Ascending aorta (tissue), 2 donors: ENCODE data around the gene LRRC7. TPM values are rescaled to one million over a fixed set of nuclear protein-coding genes. Genes with fewer than 3 reads are reported as not detected.

ENCODE experiments used
- DNase-seq, 2 donors: peaks; one replicate each; pipeline ENCODE4 v3.0.0-alpha.2; 2019; ENCODE audit warnings: low spot score in 2 of 2
- H3K27ac ChIP-seq, 2 donors: fragments of 200-600 bp; sonication (generic); one replicate each; pipeline ENCODE4 v1.5.1; 2016 to 2017; ENCODE audit warnings: mild to moderate bottlenecking in 1 of 2
- H3K27me3 ChIP-seq: fragments of 200-600 bp; sonication (generic); one replicate; pipeline ENCODE4 v1.5.1; 2017
- H3K36me3 ChIP-seq, 2 donors: fragments of 200-600 bp; sonication (generic); one replicate each; pipeline ENCODE4 v1.5.1; 2016
- H3K4me1 ChIP-seq, 2 donors: fragments of 200-600 bp; sonication (generic); one replicate each; pipeline ENCODE4 v1.5.1; 2016 to 2017; ENCODE audit warnings: mild to moderate bottlenecking in 1 of 2
- H3K4me3 ChIP-seq, 2 donors: fragments of 200-600 bp; sonication (generic); one replicate each; pipeline ENCODE4 v1.5.1; 2016 to 2017; ENCODE audit warnings: mild to moderate bottlenecking in 1 of 2
- H3K9me3 ChIP-seq, 2 donors: fragments of 200-600 bp; sonication (generic); one replicate each; pipeline ENCODE4 v1.5.1; 2016
- intact Hi-C: fragments of 100-400 bp; cut with DNase I; formaldehyde crosslinking; loops from one replicate; pipeline ENCODE4 v1.15.1; 2023
- total RNA-seq: library from RNA; depleted of rRNA; stranded (reverse); fragments of >200 nt; gene quantifications from one replicate; pipeline ENCODE4 v1.1.0, GENCODE V29; 2016
- TF ChIP-seq, protein P1 (sequence below), 3 experiments: fragments of 200-600 bp in 2 of 3; fragments of 450-650 bp in 1 of 3; sonication (generic) in 2 of 3; IDR thresholded peaks; one replicate each; pipeline ENCODE4 v1.5.1; 2016 to 2019; ENCODE audit warnings: antibody characterized with exemption in 3 of 3, mild to moderate bottlenecking in 1 of 3, moderate library complexity in 1 of 3

Gene LRRC7
- total RNA-seq, 1 donor from 2014 or later, result not detected

DNA sequence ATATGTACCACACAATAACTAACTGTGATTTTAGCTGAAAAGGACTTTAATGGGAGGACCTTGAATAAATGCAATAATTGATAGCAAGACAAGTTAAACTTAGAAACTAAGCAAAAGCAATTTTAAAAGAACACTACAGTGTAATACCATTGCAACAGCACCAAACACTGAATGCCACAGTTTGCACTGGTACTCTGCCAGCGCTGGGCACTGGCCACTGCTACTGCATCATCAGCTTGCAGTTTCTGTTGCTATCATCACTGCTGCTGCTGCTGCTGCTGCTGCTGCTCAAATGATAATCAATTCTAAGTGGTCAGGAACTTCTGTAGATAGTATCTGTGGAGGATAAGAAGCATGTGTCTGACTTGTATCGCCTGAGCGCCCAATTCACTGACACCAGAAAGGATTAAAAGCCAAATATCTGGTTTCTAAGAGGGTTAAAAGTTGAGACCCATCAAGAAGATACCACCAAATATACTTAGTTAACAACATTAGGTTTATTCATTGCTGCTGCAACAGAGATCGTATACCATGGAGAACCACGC, 330.8 kb downstream of the LRRC7 start:
- no peak for DNase-seq
- H3K27me3 ChIP-seq, result no peaks in the 10 kb centered on the region
- no peaks in the 10 kb centered on the region for H3K4me1 ChIP-seq
- no peak overlapping the region for H3K4me3 ChIP-seq
- no peaks in the 10 kb centered on the region for H3K36me3 ChIP-seq
- H3K9me3 ChIP-seq, result no peaks in the 10 kb centered on the region
- intact Hi-C loops, result no loop called here
- H3K27ac ChIP-seq, result no peak overlapping the region
- TF ChIP-seq, protein P1, sequence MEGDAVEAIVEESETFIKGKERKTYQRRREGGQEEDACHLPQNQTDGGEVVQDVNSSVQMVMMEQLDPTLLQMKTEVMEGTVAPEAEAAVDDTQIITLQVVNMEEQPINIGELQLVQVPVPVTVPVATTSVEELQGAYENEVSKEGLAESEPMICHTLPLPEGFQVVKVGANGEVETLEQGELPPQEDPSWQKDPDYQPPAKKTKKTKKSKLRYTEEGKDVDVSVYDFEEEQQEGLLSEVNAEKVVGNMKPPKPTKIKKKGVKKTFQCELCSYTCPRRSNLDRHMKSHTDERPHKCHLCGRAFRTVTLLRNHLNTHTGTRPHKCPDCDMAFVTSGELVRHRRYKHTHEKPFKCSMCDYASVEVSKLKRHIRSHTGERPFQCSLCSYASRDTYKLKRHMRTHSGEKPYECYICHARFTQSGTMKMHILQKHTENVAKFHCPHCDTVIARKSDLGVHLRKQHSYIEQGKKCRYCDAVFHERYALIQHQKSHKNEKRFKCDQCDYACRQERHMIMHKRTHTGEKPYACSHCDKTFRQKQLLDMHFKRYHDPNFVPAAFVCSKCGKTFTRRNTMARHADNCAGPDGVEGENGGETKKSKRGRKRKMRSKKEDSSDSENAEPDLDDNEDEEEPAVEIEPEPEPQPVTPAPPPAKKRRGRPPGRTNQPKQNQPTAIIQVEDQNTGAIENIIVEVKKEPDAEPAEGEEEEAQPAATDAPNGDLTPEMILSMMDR (IDR thresholded peaks at IDR 0.05), result no peak

DNA sequence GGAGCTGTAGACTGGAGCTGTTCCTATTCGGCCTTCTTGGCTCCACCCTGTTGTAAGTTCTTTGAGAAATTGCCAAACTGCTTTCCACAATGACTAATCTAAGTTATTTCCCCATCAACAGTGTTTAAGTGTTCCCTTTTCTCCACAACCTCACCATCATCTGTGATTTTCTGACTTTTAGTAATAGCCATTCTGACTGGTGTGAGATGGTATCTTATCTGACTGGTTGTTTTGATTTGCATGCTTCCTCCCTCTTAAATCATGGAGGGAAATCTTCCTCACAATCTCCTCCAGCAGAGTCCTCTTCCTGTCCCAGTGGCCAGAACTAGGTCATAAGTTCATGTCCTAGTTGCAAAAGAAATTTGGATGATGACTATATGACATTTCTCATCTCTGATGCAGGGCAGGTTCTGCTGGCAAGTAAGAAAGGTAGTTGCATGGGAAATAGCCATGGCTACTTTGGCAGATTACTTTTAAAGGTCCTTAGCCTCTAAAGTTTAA, 343.6 kb downstream of the LRRC7 start:
- intact Hi-C loops, result no loop called here
- H3K27me3 ChIP-seq, result no peaks in the 10 kb centered on the region
- H3K27ac ChIP-seq, result no peak overlapping the region
- no peaks in the 10 kb centered on the region for H3K9me3 ChIP-seq
- H3K4me3 ChIP-seq, result no peak overlapping the region
- DNase-seq, result no peak
- no peaks in the 10 kb centered on the region for H3K36me3 ChIP-seq
- peaks cover 0 to 14% of the 10 kb centered on the region in 2 donors for H3K4me1 ChIP-seq
- TF ChIP-seq, protein P1 (IDR thresholded peaks at IDR 0.05), result no peak

DNA sequence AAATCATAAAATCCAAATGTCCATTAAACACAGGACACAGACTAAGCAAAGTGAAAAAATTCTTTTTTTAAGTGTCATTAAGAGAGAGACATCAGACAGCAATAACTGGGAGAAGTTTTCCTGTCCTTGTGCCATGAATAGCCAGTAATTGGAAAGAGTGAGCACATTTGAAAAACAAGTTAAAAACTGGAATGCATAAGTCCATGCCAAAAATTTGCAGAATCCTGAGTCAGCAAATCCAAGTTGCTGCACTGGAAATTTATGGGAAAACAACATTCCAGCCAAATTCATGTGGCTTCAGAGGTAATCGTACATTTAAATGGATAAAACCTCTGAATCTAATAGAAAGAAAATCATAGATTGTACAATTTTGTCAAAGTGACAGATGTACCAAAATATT, 346.3 kb downstream of the LRRC7 start:
- Histone ChIP-seq H3K27me3 (no peaks in the 10 kb centered on the region), H3K36me3 (no peaks in the 10 kb centered on the region), H3K4me3 (no peak overlapping the region), H3K4me1 (peaks cover 0 to 14% of the 10 kb centered on the region in 2 donors), H3K9me3 (no peaks in the 10 kb centered on the region), H3K27ac (no peak overlapping the region)
- DNase-seq, result no peak
- intact Hi-C loops, result no loop called here
- TF ChIP-seq, protein P1 (IDR thresholded peaks at IDR 0.05), result no peak

DNA sequence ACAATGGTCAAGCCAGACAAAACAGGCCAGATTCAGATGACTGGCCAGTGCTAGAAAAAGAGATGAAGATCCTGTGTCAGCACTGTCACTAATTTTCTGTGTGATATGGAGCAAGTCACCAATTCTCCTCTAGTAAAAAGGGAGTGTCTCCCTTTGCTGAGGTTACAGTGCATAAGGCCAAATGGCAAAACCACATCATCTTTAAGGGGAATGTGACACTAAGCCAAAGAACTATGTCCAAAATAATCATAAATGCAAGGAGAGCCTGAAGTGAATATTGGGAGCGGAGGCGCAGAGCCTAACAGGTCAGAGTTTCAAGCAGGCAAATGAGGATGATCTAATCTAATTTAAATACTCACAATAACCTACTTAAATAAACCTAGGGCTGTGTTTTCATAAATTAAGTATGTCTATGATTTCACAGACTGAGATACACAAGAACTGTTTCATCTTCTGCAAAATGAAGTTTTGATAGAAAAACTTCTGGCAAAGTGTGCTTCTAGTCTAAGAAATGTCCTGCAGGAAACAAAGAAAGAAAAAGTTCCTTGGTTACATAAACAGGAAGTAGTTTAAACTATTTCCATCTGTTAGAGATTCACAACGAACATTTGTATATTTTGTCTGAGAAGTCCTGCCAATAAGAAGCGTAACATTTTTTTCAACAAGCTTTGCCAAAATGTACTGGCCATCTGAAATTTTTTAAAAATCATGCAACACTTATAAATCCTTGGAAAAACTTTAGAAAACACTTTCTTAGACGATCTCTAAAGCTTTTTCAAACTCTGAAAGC, 347.4 kb downstream of the LRRC7 start:
- Histone ChIP-seq H3K9me3 (no peaks in the 10 kb centered on the region), H3K27me3 (no peaks in the 10 kb centered on the region), H3K4me1 (peaks cover 0 to 14% of the 10 kb centered on the region in 2 donors), H3K4me3 (peak overlapping the region in 1 of 2 donors; percentile 5), H3K36me3 (no peaks in the 10 kb centered on the region), H3K27ac (peak overlapping the region in 1 of 2 donors; percentile 34)
- no peak for DNase-seq
- intact Hi-C loops, result no loop called here
- TF ChIP-seq, protein P1 (IDR thresholded peaks at IDR 0.05), result no peak

DNA sequence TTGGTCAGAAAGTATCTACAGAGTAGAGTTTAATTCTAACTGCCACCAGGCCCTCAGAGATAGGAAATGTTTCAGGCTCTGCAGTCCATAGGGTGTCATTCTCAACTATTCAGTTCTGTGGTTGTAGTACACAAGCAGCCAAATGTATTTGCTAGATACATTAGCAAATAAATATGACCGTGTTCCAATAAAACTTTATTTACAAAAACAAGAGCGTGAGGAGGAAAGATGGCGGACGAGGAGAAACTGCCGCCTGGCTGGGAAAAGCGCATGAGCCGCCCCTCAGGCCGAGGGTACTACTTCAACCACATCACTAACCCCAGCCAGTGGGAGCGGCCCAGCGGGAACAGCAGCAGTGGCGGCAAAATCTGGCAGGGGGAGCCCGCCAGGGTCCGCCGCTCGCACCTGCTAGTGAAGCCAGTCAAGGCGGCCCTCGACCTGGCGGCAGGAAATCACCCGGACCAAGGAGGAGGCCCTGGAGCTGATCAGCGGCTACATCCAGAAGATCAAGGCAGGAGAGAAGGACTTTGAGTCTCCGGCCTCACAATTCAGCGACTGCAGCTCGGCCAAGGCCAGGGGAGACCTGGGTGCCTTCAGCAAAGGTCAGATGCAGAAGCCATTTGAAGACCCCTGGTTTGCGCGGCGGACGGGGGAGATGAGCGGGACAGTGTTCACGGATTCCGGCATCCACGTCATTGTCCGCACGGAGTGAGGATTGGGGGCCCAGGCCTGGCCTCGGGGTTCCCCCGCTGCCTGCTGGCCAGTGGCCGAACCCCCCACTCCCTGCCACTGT, 351.6 kb downstream of the LRRC7 start:
- DNase-seq, result no peak
- no peaks in the 10 kb centered on the region for H3K9me3 ChIP-seq
- TF ChIP-seq, protein P1 (IDR thresholded peaks at IDR 0.05), result no peak
- H3K36me3 ChIP-seq, result no peaks in the 10 kb centered on the region
- no peaks in the 10 kb centered on the region for H3K27me3 ChIP-seq
- intact Hi-C loops, result no loop called here
- H3K4me3 ChIP-seq, result no peak overlapping the region
- H3K4me1 ChIP-seq, result peaks cover 0 to 5% of the 10 kb centered on the region in 2 donors
- no peak overlapping the region for H3K27ac ChIP-seq
